HepG2 (cell line): ENCODE measurements around the gene TTC23. TPM values are rescaled to one million over a fixed set of nuclear protein-coding genes. Genes with fewer than 3 reads are reported as not detected.

ENCODE experiments used
- ATAC-seq: fragments of 200-7000 bp; cut with Tn5 transposase; 3 replicates; pipeline ENCODE4 v1.9.1; 2020; ENCODE audit warnings: mild to moderate bottlenecking, moderate library complexity
- BruUV-seq: library from RNA; stranded (reverse); fragments of 400-500 nt; replicated peaks from 2 replicates; lab custom pipeline; 2021; lab: Mats Ljungman, UMichigan
- CTCF ChIA-PET: fragments of 300-600 bp; formaldehyde crosslinking; extraction: SDS; loops from one replicate; lab custom pipeline; 2021; ENCODE audit warnings: low total read pairs, inconsistent platforms, low intra/inter-chr PET ratio; lab: Yijun Ruan, JAX
- POLR2A ChIA-PET: fragments of 350-600 bp; sonication (Branson Sonifier 250); formaldehyde crosslinking; loops from one replicate; lab custom pipeline; 2020; ENCODE audit warnings: antibody characterized with exemption, inconsistent platforms; lab: Yijun Ruan, JAX
- DNase-seq: peaks from one replicate; pipeline ENCODE4 v3.0.0-alpha.2; 2015; ENCODE audit warnings: low spot score
- FAIRE-seq: peaks from 3 replicates; lab custom pipeline; 2011; peaks lifted over from hg19 to GRCh38; lab: Jason Lieb, UNC
- H2AFZ ChIP-seq: one replicate; pipeline ENCODE4 v1.6.1; 2011; ENCODE audit warnings: low read length, inconsistent platforms
- H3K27ac ChIP-seq: fragments of 300-600 bp; 3 replicates; pipeline ENCODE4 v1.8.0; 2011; ENCODE audit warnings: mixed run types, mild to moderate bottlenecking, mixed read lengths, low read length, inconsistent platforms; ENCODE audit not compliant: insufficient read depth; ENCODE audit errors: extremely low read length
- H3K27me3 ChIP-seq, 2 experiments: fragments of 200-600 bp in 1 of 2; 2 replicates in 1 of 2; 3 replicates in 1 of 2; pipeline versions ENCODE4 v1.6.0 to v1.8.0; 2011; ENCODE audit warnings: low read length in 2 of 2, mild to moderate bottlenecking in 2 of 2, moderate library complexity in 2 of 2, inconsistent platforms in 1 of 2; ENCODE audit not compliant: insufficient read depth in 2 of 2, control insufficient read depth in 1 of 2
- H3K36me3 ChIP-seq, 2 experiments: fragments of 200-600 bp in 1 of 2; replicated peaks in 1 of 2; 2 replicates in 1 of 2; 3 replicates in 1 of 2; pipeline versions ENCODE4 v1.5.1 to v1.8.0; 2011; ENCODE audit warnings: low read length in 2 of 2, inconsistent platforms in 1 of 2; ENCODE audit not compliant: insufficient read depth in 2 of 2, control insufficient read depth in 1 of 2
- H3K4me1 ChIP-seq: 2 replicates; pipeline ENCODE4 v1.5.1; 2012; ENCODE audit warnings: low read length, inconsistent platforms; ENCODE audit not compliant: insufficient read depth
- H3K4me2 ChIP-seq: 2 replicates; pipeline ENCODE4 v1.6.0; 2011; ENCODE audit warnings: low read depth, low read length, inconsistent platforms
- H3K4me3 ChIP-seq, 3 experiments: fragments of 200-600 bp in 1 of 3; sonication (generic), shearing (Covaris generic) in 1 of 3; replicated peaks in 1 of 3; 2 replicates each; pipeline ENCODE4 v1.5.1; 2011 to 2016; ENCODE audit warnings: low read length in 3 of 3, inconsistent platforms in 2 of 3, low read depth in 2 of 3, mild to moderate bottlenecking in 2 of 3, control low read depth in 1 of 3, mixed read lengths in 1 of 3; ENCODE audit not compliant: insufficient read depth in 1 of 3
- H3K79me2 ChIP-seq: one replicate; pipeline ENCODE4 v1.6.1; 2011; ENCODE audit warnings: low read length, inconsistent platforms; ENCODE audit not compliant: insufficient read depth
- H3K9ac ChIP-seq: 2 replicates; pipeline ENCODE4 v1.6.0; 2011; ENCODE audit warnings: mild to moderate bottlenecking, low read depth, low read length, inconsistent platforms; ENCODE audit not compliant: insufficient read depth
- H3K9me3 ChIP-seq: 2 replicates; pipeline ENCODE4 v1.5.1; 2012; ENCODE audit warnings: mild to moderate bottlenecking, low read length
- H4K20me1 ChIP-seq: 2 replicates; pipeline ENCODE4 v1.6.0; 2011; ENCODE audit warnings: inconsistent platforms, mild to moderate bottlenecking, low read length, moderate library complexity; ENCODE audit not compliant: insufficient read depth
- KMT2A ChIP-seq: sonication (generic); formaldehyde crosslinking; IDR thresholded peaks from 2 replicates; pipeline ENCODE4 v1.4.0; 2020; ENCODE audit warnings: missing genetic modification reagents
- NFIB ChIP-seq: sonication (generic); formaldehyde crosslinking; IDR thresholded peaks from 2 replicates; pipeline ENCODE4 v1.9.0; 2021; ENCODE audit warnings: missing genetic modification reagents, mild to moderate bottlenecking, borderline replicate concordance
- POLR2AphosphoS2 ChIP-seq: IDR thresholded peaks from 2 replicates; pipeline ENCODE4 v1.6.1; 2011; ENCODE audit warnings: low read depth, low read length, improper control_type of control experiment
- RXRB ChIP-seq: IDR thresholded peaks from 2 replicates; pipeline ENCODE4 v1.6.1; 2016; ENCODE audit warnings: borderline replicate concordance, missing genetic modification reagents, missing compliant biosample characterization
- SOX6 ChIP-seq, 2 experiments: fragments of 450-650 bp in 1 of 2; sonication (generic) in 1 of 2; formaldehyde crosslinking in 1 of 2; IDR thresholded peaks; 2 replicates each; pipeline versions ENCODE4 v1.4.0 to v1.6.1; 2017 to 2020; ENCODE audit warnings: antibody characterized with exemption in 1 of 2, mild to moderate bottlenecking in 1 of 2, missing genetic modification reagents in 1 of 2
- WGBS: methylation state at CpG from one replicate; pipeline ENCODE4 v1.1.6; 2017; ENCODE audit warnings: low lambda C conversion rate; 5-methylcytosine and 5-hydroxymethylcytosine counted together
- in situ Hi-C: cut with HindIII; loops from 2 replicates; pipeline ENCODE4 v1.10.0; 2017; ENCODE audit warnings: low pct_unique_long_range_greater_than_20kb; ENCODE audit not compliant: extremely low pct_ligation_motif_present
- intact Hi-C: fragments of 100-400 bp; cut with micrococcal nuclease; formaldehyde crosslinking; loops from one replicate; pipeline ENCODE4 v1.10.0; 2022; ENCODE audit not compliant: unreplicated experiment
- polyA plus RNA-seq, 8 experiments: library from polyadenylated mRNA; depleted of rRNA in 3 of 8; stranded (reverse) in 7 of 8; unstranded in 1 of 8; fragments of >200 nt; fragmentation: Illumina TruSeq in 4 of 8; extraction: Trizol in 4 of 8; gene quantifications; 2 replicates each; pipeline versions ENCODE4 v1.2.1 to v1.2.3, GENCODE V29; 2011 to 2016; ENCODE audit warnings: low read depth in 4 of 8, missing spikeins in 1 of 8, mixed read lengths in 1 of 8; ENCODE audit not compliant: insufficient read depth in 1 of 8
- total RNA-seq, 5 experiments: library from RNA; depleted of rRNA; stranded (reverse); fragments of >200 nt; fragmentation: Illumina TruSeq; extraction: Trizol; gene quantifications; 2 replicates each; pipeline ENCODE4 v1.2.3, GENCODE V29; 2016; ENCODE audit warnings: low read depth in 1 of 5
- TF ChIP-seq, protein P1 (sequence below), 2 experiments: sonication (generic) in 1 of 2; formaldehyde crosslinking in 1 of 2; IDR thresholded peaks; 2 replicates each; pipeline versions ENCODE4 v1.4.0 to v1.6.1; 2018 to 2020; ENCODE audit warnings: missing genetic modification reagents in 2 of 2, borderline replicate concordance in 1 of 2, low read depth in 1 of 2, mild to moderate bottlenecking in 1 of 2, missing biosample characterization in 1 of 2

Gene TTC23
- total and polyA plus RNA-seq, 2 of the 13 experiments (the other 11 are each of a cell fraction or from before 2014, with no cell fraction given): 1.6 to 11.7 TPM

DNA sequence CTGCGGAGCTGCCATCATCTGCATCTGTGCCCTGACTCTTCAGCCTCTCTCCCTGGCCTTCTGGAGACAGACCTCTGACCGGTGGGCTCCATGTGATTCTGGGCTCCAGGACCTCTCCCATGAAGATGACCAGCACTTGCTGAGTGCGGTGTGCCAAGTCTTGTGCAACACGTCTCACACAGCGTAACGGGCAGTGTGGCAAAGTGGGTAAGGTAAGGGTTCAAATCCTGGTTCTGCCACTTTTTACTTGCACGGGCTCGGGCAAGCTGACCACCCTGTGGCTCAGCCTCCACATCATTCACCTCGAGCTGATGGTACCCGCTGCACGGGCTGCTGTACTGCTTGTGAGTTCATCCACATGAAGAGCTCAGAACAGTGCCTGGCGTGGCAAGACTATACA, 151.0 kb downstream of the TTC23 start:
- intact Hi-C loops (no loop called here), in situ Hi-C loops (no loop called here)
- Histone ChIP-seq H3K36me3 (no peaks in the 10 kb centered on the region), H3K79me2 (no peaks in the 10 kb centered on the region), H4K20me1 (no peaks in the 10 kb centered on the region), H3K27me3 (peaks cover 16 to 61% of the 10 kb centered on the region in 2 experiments), H3K27ac (no peak overlapping the region), H3K9ac (no peak overlapping the region), H3K4me3 (no peak overlapping the region), H3K9me3 (no peaks in the 10 kb centered on the region), H2AFZ (no peak overlapping the region), H3K4me2 (no peak overlapping the region), H3K4me1 (peaks cover 10% of the 10 kb centered on the region)
- no peak for FAIRE-seq
- DNase-seq: no peak
- 39% methylated on average over 6 of the region's 12 CpGs for WGBS
- TF ChIP-seq POLR2AphosphoS2 (no peak), NFIB (CRISPR knock-in tag) (no peak), KMT2A (CRISPR knock-in tag) (no peak), SOX6 (IDR thresholded peaks at IDR 0.05) (no peak), SOX6 (CRISPR knock-in tag; IDR thresholded peaks at IDR 0.05) (no peak), RXRB (CRISPR knock-in tag) (no peak)
- TF ChIP-seq, protein P1, sequence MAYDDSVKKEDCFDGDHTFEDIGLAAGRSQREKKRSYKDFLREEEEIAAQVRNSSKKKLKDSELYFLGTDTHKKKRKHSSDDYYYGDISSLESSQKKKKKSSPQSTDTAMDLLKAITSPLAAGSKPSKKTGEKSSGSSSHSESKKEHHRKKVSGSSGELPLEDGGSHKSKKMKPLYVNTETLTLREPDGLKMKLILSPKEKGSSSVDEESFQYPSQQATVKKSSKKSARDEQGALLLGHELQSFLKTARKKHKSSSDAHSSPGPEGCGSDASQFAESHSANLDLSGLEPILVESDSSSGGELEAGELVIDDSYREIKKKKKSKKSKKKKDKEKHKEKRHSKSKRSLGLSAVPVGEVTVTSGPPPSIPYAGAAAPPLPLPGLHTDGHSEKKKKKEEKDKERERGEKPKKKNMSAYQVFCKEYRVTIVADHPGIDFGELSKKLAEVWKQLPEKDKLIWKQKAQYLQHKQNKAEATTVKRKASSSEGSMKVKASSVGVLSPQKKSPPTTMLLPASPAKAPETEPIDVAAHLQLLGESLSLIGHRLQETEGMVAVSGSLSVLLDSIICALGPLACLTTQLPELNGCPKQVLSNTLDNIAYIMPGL (CRISPR knock-in tag; IDR thresholded peaks at IDR 0.05; ENCODE audit: borderline replicate concordance in 1 of 2, low read depth in 1 of 2): no peak
- CTCF ChIA-PET: no interaction called here
- POLR2A ChIA-PET: no interaction called here
- no TSS peak for BruUV-seq
- no peak for ATAC-seq
